ENCODE measurements around the gene GABRD. TPM values are rescaled to one million over a fixed set of nuclear protein-coding genes. Genes with fewer than 3 reads are reported as not detected.

GABRD gene
- total RNA-seq, 6 experiments from 2014 or later: 0.55 TPM; not detected in 5

DNA sequence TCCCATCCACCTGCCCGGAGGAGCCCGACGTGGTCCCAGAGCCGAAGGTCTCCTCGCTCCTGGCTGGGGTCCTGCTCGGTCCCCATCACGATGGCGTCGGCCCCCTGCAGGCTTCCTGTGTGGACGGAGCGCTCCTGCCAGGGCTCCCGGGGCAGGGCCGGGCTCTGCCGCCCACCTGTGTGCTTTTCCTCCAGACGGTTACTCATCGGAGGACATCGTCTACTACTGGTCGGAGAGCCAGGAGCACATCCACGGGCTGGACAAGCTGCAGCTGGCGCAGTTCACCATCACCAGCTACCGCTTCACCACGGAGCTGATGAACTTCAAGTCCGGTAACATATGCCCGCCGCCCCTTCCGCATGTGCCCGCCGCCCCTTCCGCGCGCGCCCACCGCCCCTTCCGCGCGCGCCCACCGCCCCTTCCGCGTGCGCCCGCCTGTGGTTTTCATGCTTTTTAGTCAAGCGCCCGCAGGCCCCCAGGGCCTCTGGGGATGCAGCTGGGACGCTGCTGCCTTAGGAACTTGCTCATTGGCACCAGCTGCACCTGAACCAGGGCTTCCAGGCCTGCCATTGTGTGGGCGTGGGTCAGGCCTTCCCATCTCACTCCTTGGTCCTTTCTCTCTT is 8.9 kb downstream of the GABRD start:
- no peak overlapping the region for H3K4me3 ChIP-seq
- no peak for DNase-seq
- no peaks in the 10 kb centered on the region for H3K4me1 ChIP-seq
- no peaks in the 10 kb centered on the region for H3K27me3 ChIP-seq
- ATAC-seq: no peak
- intact Hi-C loops (cut with DNase I): loop anchor here in 1 of 2 donors (10.0 kb wide), 1 partner anchor 63 kb away; no protein-coding TSS in a partner anchor
- H3K9me3 ChIP-seq: no peaks in the 10 kb centered on the region
- 88% methylated on average over 20 of the region's 46 CpGs for WGBS (ENCODE audit: insufficient coverage, low coverage, low lambda C conversion rate, missing lambda C conversion rate)
- no peaks in the 10 kb centered on the region for H3K36me3 ChIP-seq
- H3K27ac ChIP-seq: no peak overlapping the region
- TF ChIP-seq, protein P1, sequence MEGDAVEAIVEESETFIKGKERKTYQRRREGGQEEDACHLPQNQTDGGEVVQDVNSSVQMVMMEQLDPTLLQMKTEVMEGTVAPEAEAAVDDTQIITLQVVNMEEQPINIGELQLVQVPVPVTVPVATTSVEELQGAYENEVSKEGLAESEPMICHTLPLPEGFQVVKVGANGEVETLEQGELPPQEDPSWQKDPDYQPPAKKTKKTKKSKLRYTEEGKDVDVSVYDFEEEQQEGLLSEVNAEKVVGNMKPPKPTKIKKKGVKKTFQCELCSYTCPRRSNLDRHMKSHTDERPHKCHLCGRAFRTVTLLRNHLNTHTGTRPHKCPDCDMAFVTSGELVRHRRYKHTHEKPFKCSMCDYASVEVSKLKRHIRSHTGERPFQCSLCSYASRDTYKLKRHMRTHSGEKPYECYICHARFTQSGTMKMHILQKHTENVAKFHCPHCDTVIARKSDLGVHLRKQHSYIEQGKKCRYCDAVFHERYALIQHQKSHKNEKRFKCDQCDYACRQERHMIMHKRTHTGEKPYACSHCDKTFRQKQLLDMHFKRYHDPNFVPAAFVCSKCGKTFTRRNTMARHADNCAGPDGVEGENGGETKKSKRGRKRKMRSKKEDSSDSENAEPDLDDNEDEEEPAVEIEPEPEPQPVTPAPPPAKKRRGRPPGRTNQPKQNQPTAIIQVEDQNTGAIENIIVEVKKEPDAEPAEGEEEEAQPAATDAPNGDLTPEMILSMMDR (IDR thresholded peaks at IDR 0.05): no peak
- TF ChIP-seq POLR2A (IDR thresholded peaks at IDR 0.05): no peak

DNA sequence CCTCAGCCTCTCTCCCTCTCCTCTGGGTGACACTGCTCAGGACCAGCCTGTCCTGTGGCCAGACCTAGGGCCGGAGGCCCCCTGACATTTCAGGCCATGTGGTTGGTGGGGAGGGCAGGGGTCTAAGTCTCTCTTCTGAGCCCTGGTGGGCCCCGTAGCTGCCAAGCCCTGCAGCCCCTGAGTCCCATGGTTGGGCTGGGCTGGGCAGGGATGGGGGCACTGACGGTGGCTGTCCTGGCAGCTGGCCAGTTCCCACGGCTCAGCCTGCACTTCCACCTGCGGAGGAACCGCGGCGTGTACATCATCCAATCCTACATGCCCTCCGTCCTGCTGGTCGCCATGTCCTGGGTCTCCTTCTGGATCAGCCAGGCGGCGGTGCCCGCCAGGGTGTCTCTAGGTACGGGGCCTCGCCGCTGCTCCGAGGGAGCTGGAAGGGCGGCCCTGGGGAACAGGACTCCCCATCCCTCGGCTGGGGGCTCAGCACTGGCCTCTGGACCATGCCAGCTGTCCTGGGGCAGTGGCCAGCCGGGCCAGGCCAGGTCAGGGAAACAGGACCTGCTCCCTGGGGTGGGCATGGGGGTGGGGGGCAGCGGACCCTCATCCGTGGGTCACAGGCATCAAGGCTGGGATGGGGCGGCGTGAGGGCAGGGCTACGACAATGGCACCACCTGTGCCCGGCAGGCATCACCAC is 9.9 kb downstream of the GABRD start:
- Histone ChIP-seq H3K9me3 (no peaks in the 10 kb centered on the region), H3K27me3 (no peaks in the 10 kb centered on the region), H3K36me3 (no peaks in the 10 kb centered on the region), H3K4me3 (no peak overlapping the region), H3K27ac (no peak overlapping the region), H3K4me1 (no peaks in the 10 kb centered on the region)
- TF ChIP-seq POLR2A (IDR thresholded peaks at IDR 0.05): no peak
- TF ChIP-seq, protein P1 (IDR thresholded peaks at IDR 0.05): no peak
- WGBS (ENCODE audit: insufficient coverage, low coverage, low lambda C conversion rate, missing lambda C conversion rate): no CpG with 5 or more reads among the region's 26 CpGs
- DNase-seq (no peak), ATAC-seq (no peak)
- intact Hi-C loops (cut with DNase I): loop anchor here in 1 of 2 donors (10.0 kb wide), 1 partner anchor 64 kb away; no protein-coding TSS in a partner anchor

DNA sequence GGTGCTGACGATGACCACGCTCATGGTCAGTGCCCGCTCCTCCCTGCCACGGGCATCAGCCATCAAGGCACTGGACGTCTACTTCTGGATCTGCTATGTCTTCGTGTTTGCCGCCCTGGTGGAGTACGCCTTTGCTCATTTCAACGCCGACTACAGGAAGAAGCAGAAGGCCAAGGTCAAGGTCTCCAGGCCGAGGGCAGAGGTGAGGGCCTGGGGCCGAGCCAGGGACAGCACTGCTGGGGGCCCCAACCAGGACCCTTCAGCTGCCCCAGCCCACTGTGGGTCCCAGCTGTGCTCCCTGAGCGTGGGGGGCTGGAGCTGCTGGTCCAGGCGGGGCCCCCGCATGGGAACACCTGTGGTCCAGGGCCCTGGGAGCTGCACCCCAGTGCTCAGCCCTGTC is 10.4 kb downstream of the GABRD start:
- DNase-seq: no peak
- H3K27me3 ChIP-seq: no peaks in the 10 kb centered on the region
- no peak overlapping the region for H3K27ac ChIP-seq
- no peaks in the 10 kb centered on the region for H3K9me3 ChIP-seq
- no peaks in the 10 kb centered on the region for H3K4me1 ChIP-seq
- intact Hi-C loops (cut with DNase I): loop anchor here in 1 of 2 donors (10.0 kb wide), 1 partner anchor 65 kb away; no protein-coding TSS in a partner anchor
- H3K4me3 ChIP-seq: no peak overlapping the region
- TF ChIP-seq, protein P1 (IDR thresholded peaks at IDR 0.05): no peak
- TF ChIP-seq POLR2A (IDR thresholded peaks at IDR 0.05): no peak
- no peaks in the 10 kb centered on the region for H3K36me3 ChIP-seq
- no peak for ATAC-seq
- WGBS (ENCODE audit: insufficient coverage, low coverage, low lambda C conversion rate, missing lambda C conversion rate): no CpG with 5 or more reads among the region's 15 CpGs

DNA sequence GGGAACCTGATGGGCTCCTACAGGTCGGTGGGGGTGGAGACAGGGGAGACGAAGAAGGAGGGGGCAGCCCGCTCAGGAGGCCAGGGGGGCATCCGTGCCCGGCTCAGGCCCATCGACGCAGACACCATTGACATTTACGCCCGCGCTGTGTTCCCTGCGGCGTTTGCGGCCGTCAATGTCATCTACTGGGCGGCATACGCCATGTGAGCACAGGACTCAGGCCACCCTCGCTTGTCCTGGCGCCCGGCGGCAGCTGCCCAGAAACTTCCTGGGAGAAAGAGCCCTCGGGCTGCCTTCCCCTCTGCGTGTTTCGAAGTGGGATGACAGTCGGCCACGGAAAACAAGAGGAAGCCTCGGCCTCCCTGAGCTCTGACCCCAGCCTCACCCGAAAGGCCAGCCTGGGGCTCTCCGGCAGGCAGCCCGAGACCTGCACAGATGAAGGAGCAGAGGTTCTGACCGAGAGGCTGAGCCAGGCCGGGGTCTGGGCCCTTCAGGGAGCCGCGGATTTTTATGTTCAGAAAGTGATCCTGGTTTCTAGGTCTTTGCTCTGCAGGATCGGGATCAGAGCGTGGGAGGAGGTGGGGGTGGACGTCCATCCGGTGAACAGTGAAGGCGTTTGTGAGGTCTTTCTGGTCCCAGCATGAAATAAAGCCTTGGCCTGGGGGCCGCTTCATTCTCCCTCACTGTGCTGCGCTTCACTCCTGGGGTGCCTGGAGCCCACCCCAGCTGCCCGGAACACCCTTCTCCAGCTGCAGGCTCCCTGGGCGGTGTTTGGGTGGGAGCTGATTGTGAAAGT is 11.1 kb downstream of the GABRD start:
- H3K27ac ChIP-seq: no peak overlapping the region
- no peaks in the 10 kb centered on the region for H3K27me3 ChIP-seq
- H3K9me3 ChIP-seq: no peaks in the 10 kb centered on the region
- TF ChIP-seq, protein P1 (IDR thresholded peaks at IDR 0.05): no peak
- no peak for TF ChIP-seq POLR2A (IDR thresholded peaks at IDR 0.05)
- intact Hi-C loops (cut with DNase I): no loop called here
- DNase-seq (no peak), ATAC-seq (no peak)
- no peaks in the 10 kb centered on the region for H3K36me3 ChIP-seq
- H3K4me1 ChIP-seq: no peaks in the 10 kb centered on the region
- no peak overlapping the region for H3K4me3 ChIP-seq
- 59% methylated on average over 2 of the region's 42 CpGs for WGBS (ENCODE audit: insufficient coverage, low coverage, low lambda C conversion rate, missing lambda C conversion rate)

Data from right lobe of liver (tissue), 6 donors.